HG03066 (cell line): ENCODE results near the gene UACA.
A peak's percentile ranks its signal among the peaks of the same experiment; 100 is the strongest.

ENCODE experiments used
- ATAC-seq: cut with Tn5 transposase; IDR thresholded peaks from one replicate; pipeline ENCODE4 v1.9.1; 2021; ENCODE audit warnings: low read depth; ENCODE audit not compliant: unreplicated experiment

UACA gene

DNA sequence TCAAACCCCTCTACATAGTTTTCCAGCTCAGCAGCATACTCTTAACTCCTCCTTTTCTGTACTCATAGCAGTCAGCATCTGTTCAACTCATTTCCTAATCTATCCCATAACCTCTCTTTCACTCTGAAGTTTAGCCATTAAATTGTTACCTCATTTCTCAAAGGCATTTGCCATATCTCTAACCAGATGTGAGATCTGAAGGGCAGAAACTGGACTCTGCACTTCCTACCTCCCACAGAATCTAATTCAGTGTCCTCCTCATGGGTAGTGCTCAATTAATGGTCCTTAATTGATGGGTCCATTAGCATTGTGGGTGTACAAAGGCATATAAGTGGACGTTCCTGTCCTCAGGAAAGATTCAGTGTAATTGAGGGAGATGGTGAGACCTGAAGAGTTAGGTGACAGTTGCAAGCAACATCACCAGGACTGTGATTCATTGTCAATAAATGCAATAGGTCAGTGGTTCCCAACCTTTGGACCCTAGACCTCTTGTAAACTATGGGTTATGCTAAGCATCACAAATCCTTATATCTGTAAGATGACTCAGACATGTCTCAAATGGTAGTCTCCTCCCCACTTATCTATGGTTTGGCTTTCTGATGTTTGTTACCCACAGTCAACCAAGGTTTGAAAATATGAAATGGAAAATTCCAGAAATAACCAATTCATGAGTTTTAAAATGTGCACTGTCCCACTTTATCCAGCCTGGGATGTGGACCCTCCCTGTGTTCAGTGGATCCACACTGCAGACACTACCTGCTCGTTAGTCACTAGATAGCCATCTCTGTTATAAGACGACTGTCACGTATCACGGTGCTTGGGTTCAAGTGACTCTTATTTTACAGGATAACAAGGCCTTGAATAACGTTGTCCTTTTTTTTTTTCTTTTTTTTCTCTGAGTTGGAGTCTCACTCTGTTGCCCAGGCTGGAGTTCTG lies 25.0 kb upstream of the UACA start:
- ATAC-seq, result no peak

DNA sequence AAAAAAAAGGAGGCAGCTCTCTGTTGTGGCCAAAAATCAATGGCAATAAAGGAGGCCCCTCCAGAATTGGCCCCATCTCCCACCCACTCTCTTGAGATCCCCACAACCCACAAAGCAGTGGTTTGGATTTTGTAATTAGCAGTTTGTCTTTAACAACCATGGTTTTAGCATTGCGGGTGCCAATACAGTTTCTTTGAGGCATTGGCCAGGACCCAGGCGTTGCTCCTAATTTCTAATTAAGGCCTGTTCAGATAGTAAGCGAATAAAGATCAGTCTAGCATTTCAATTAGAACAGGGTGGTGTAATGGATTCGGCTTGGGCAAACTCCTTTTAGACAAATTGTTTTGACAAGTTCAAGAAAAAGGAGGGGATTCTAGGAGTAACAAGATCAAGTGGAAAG lies 23.6 kb upstream of the UACA start:
- no peak for ATAC-seq

DNA sequence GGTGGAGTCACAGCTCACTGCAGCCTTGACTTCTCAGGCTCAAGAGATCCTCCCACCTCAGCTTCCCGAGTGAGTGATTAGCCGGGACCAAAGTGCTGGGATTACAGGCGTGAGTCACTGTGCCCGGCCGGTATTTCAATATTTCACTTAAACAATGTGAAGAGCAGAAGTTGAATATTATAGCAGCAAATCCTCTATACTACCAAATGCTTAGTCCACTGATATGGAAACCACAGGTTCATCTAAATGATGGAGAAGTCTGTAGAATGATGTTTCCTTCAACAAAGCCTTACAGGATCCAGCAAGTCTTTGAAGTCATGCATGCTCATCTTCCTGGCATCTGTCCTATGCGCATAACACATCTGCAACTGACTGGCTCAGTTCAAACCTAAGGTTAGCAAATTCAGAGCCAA lies 20.3 kb upstream of the UACA start:
- ATAC-seq, result no peak

DNA sequence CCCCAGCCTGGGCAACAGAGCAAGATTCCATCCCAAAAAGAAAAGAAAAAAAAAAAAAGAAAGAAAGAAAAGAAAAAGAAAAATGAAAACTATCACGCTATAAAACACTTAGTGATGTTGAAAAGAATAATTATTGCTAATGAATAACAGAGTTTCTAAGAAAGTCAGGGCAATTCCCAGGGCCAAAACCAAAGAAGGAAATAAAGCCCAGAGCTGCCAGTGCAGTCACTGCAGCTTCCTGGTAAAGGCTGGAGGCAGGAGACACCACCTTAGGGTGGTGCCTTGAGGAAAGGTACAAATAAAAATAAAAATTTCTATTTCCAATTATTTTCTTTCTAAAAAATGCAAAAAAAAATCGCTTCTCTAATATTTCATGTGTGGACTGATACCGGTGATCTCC lies 19.7 kb upstream of the UACA start:
- ATAC-seq, result no peak

DNA sequence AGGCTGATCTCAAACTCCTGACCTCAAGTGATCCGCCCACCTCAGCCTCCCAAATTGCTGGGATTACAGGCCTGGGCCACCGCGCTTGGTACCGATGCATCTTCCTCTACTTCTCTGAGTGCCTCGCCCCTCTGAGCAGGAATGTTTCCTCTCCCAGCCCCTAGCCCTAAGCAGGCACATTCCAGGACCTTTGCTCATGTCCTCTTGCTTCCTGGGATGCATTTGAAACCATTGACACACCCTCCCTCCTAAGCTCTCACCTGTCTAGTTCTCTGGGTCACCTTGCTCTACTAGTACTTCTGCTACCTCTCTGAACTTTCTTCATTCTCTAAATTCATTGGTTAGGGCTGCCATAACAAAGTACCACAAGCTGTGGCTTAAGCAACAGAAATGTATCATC lies 17.9 kb upstream of the UACA start:
- ATAC-seq, result no peak

DNA sequence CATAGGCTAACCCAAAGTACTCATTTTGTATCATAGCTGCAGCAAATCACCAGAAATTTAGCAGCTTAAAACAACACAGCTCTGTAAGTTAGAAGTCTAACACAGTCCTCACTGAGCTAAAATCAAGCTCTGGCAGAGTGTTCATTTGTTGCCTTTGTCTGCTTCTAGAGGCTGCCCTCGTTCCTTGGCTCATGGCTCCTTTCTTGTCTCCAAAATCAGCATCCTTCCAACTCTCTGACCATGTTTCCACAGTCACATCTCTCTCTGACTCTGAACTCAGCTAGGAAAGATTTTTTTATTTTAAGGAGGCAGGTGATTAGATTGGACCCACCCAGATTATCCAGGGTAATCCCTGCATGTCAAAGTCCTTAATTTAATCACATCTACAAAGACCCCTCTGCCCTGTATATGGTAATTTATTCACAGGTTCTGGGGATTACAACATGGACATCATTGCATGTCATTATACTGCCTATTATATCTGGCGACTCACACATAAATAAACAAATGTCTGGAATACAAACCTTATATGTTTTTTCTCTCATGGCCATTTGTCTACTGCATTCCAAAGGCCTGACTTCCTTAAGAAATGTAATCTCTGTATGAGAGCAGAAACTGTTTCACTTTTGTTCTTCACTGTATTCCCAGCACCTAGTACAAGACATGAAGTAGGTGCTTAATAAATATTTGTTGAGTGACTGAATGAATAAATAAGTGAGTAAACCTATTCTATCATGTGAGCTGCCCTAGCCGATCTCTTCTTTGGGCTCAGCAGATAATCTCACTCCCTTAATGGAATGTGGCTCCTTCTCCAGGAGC lies 15.1 kb upstream of the UACA start:
- no peak for ATAC-seq

DNA sequence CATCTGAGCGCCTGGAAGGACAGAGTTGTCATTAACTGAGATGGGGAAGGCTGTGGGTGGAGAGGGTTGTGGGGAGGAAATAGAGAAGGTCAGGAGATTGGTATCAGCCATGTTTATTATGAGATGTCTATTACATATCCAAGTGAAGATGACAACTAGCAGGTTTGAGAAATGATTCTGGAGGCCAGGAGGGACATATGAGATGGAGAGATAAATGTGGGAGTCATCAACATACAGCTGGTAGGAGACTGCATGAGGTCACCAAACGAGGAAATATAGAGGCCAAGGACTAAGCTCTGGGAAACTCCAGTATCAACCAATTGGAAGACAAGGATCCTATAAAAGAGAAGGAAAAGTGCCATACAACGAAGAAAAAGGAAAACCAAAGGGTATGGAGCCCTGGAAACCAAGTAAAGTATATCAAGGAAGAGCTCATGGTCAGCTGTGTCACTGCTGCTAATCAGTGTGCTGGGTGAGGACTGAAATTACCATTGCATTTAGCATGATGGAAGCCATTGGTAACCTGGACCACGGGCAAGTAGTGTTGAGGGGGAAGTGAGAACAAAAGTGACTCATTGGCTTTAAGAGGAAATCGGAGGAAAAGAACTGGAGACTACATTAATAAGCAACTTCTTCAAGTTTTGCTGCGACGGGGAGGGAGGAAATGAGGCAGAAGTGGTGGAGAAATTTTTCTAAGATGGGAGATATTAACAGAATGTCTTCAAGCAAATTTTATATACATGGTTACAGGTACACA lies 14.0 kb upstream of the UACA start:
- no peak for ATAC-seq

GRCh38 chr15:70775160-70775559 lies 11.8 kb upstream of the UACA start:
- ATAC-seq, result no peak

DNA sequence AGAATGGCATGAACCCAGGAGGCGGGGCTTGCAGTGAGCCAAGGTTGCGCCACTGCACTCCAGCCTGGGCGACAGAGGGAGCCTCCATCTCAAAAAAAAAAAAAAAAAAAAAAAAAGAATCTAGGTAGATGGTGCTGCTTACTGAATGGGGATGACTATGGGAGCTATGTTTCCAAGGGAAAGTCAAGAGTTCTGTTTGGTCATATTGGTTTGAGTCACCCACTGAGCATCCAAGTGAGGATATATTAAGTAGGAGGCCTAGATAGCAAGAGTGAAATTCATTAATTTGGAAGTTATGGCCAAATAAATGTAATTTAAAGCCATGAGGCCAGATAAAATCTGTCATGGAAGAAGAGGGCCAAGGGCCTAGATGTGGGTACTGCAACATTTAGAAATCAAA lies 9.0 kb upstream of the UACA start:
- ATAC-seq, result no peak

GRCh38 chr15:70770863-70771262 lies 7.5 kb upstream of the UACA start:
- no peak for ATAC-seq

DNA sequence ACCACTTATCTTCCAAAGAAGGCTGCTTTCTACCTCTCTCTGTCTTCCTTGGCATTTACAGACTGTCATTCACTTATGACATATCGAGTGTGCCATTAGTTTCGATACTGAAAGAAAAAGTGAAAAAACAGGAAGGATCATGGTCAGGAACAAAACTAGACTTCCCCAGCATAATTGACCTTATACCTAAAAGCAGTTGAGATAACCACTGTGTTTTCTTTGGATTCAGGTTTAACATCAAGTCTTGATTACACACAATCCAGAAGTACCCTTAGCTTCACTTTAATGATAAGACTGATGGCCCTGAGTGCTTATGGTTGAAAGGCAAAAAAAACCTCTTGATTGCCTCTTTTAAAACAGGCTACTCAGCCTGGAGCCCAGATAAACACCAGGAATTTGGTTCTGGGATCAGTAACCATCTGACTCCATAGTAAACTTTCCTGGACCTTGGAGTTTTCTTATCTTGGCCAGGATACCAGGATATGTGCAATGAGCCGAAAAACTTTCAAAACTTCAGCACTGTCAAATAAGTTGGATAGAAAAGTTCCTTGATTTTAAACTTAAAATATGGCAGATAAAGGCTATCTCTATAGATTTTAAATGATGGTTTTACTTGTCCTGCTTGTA lies 5.0 kb upstream of the UACA start:
- ATAC-seq, result no peak

DNA sequence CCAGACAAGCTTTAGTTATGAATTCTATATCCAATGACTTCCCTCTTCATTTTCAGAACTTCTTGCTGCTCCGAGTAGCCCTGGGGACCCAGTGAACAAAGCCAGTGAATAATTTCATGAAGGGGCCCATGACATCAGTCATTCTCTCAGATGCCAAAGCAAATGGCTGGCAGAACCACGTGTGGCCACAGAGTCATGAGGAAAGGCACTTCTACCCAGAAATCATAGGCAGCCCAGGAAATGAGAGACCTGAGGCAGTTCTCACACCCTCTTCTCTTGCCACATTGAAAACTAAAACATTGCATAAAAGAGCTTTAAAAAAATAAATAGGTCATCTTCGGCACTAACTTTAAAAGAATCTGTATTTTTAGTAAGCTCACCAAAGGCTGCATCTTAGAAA lies 4.3 kb upstream of the UACA start:
- no peak for ATAC-seq

- no peak for ATAC-seq
Observed at GRCh38 chr15:70766597-70766996, 3.2 kb upstream of the UACA start.

- no peak for ATAC-seq
Observed at GRCh38 chr15:70765504-70766281, 2.3 kb upstream of the UACA start.

DNA sequence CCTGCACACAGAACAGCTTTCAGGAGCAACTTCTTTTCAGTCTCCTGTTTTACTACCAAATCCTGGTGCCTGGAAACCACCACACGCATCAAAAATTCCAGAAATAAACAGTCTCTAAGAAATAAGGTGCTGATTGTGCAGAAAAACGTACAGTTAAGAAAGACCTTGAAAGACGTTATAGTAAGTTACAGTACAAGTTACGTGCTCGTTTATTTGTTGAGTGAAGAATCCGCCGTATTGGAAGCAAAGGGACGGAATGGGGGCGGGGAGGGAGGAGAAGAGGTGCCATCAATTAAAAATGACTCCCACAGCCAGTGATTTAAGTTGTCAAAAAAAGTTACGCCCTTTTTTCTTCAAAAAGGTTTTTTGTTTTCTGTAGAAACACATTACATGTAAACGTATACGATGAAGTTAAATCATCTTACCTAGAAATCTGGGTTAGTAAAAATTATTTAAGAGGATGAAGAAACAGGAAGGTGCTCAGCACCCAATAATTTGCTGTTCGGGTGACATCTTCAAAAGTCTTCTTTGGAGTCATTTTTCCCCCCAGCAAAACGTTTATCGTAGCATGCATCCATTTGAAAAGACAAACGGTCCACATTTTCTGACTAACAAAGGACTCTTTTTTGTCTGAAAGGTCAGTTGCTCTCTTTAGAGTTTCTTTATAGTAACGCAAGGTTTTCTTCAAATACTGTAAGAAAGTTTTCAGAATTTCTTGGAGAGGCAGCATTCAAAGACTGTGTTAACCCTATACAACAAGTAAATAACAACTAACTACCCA lies 782 bp upstream of the UACA start:
- no peak for ATAC-seq

GRCh38 chr15:70762469-70763119 lies 764 bp downstream of the UACA start:
- peak; percentile 31 for ATAC-seq

DNA sequence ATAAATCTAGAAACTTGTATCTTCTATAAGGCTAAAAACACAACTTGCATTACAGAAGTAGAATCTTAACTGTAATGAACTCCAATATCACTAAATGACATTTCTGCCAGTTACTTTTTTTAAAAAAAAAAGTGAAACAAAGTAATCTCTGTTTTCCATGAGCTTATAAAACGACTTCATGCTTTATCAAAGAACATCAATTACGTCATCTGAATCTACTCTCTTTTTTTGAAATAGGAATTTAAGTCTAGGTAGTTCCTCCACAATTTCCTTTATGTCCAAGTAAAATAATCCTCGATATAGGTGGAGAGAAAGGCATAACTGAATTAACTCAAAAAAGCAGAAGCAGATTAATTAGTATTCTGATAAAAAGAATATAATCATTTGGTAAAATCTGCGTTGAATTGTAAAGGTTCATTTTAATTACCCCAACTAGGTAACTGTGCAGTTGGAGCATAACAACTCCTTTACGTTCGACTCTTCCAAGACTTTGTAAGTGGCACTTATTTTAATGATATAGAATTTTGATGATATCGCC lies 1.4 kb downstream of the UACA start:
- no peak for ATAC-seq

DNA sequence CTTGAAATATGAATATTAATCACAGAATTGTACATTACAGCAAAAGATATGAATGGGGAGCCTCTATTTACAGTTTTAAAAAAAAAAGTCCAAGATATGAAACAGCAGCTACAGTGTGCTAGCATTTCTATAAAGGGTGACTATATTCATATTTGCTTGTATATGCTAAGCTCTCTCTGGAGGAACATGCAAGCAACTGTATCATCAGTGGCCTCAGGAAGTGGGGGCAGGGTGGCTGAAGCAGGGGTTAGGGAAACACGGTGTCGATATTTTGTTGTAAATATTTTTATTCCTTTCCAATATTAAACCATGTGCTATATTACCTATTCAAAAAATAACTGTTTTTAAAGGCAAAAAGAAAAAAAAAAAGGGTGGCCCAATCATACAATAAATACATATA lies 2.3 kb downstream of the UACA start:
- ATAC-seq, result no peak
